Mucosa of gallbladder (tissue), 1 donor: ENCODE measurements around the gene KRTAP17-1. TPM values are rescaled to one million over a fixed set of nuclear protein-coding genes. Genes with fewer than 3 reads are reported as not detected.

ENCODE experiments used
- DNase-seq: peaks from one replicate; pipeline ENCODE4 v3.0.0-alpha.2; 2020; ENCODE audit warnings: low spot score
- total RNA-seq: library from RNA; stranded (reverse); gene quantifications from one replicate; pipeline ENCODE4 v1.2.1, GENCODE V29; 2021
- donor health status: DM: no; HTN: no; CAD: no.

KRTAP17-1 gene
- total RNA-seq, 1 donor from 2014 or later: not detected

DNA sequence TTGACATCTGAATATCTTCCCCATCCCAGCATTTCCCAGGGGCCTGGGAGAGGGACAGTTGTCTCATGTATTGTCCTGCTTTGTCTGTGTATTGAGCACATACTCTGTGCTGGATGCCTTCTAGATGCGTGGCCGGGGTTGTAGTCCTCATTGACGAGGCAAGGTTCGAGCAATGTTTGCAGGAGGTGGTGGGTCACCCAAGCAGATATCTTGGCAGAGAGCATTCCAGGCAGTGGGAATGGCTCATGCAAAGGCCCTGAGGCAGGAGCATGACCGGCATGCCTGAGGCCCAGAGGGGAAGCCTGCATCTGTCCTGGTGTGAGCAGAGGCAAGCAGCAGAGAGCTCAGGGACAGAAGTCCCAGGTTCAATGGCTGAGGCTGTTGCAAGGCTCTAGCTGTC, 17.6 kb upstream of the KRTAP17-1 start:
- peak; percentile 5 for DNase-seq

GRCh38 chr17:41332239-41332638, 16.7 kb upstream of the KRTAP17-1 start:
- no peak for DNase-seq

- no peak for DNase-seq
These were observed 16.1 kb upstream of the KRTAP17-1 start for GRCh38 chr17:41331606-41332005.

- peak; percentile 50 for DNase-seq
These were observed 13.9 kb upstream of the KRTAP17-1 start for GRCh38 chr17:41329279-41329948.

GRCh38 chr17:41328207-41328606, 12.7 kb upstream of the KRTAP17-1 start:
- DNase-seq: no peak

DNA sequence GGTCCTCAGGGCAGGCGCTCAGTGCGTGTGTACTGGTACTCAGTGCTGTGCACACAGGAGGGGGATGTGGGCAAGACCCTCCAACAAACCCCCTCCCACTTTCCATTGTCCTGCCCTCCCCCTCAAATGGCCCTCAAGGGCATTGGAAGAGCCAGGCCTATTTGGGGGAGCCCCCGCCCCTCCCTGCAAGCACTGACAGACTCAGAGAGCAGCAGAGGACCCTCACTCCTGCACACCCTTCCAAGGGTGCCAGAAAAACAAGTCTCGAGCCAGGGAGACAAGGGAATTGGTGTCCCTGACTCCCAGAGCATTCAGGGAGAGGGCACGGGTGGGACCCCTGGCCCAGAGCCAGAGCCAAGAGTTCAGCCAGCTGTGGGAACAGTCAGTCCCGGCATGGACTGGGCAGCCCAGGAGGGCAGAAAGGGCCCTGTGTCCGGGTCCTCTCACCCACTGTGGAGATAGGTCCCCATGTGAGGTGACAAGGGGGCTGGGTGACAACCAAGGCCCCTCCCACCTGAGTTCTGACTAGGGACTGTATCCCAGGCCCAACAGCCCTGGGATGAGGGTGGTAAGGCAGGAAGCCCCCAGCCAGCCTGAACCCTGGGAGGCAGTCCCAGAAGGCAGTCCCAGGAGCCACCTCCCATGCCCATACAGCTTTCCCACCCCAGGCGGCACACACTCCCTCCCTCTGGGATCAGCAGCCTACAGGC, 12.1 kb upstream of the KRTAP17-1 start:
- no peak for DNase-seq

GRCh38 chr17:41326173-41327145, 10.9 kb upstream of the KRTAP17-1 start:
- no peak for DNase-seq

DNA sequence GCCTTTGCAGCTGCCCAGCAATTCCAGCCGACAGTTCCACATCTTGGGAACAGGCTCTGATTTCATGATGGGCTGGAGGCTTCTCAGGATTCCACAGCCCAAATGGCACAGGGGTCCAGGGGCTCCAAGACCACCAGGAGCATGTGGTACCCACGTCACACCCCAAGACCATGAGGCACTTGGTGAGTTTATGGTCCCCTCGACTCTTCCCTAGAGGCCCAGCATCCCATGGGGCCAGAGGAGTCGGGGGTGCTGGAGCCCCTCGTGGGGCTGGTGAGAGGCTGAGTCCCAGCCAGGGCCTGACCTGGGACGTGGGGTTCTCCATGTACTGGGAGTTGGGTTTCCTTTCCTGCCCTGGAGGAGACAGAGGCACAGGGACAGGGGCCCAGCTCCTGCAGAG, 10.1 kb upstream of the KRTAP17-1 start:
- DNase-seq: no peak

GRCh38 chr17:41325126-41325525, 9.6 kb upstream of the KRTAP17-1 start:
- DNase-seq: no peak

DNA sequence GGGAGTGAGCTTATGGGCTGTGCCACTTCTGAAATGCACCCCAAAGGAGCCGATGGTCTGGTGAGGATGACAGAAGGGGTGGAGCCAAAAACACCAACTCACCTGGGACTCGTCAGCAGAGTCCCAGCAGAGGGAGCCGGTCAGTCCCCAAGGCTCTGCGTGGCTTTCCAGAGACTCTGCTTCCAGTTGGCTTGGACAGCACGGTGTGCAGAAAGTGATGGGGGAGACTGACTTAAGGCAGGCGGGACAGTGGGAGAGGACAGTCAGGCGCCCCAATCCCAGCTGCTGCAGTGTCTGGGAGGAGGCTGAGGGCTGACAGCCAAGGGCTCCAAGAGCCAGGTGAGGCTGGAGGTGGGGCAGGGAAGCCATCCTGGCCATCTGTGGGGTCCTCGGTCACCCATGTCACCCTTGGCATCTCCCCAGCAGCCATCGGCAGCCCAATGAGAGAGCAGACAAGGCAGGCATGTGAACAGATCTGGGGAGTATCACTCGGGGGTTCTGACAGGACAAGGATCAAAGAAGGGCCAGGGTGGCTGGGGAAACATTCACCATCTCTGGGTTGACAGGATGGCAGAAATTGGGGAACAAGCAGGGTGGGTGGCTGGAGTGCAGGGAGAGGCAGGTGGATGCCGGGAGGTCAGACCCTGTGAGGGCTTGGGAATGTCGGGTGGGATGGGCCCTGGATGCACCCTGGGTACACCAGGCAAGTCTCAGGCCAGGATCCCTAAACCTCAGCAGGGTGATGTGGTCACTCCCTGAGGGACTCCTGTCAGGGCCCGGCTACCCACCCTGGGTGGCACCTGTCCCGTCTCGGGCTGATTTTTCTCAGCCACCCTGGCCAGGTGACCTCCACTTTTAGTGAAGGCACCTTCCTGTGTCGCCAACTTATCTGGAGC, 8.9 kb upstream of the KRTAP17-1 start:
- no peak for DNase-seq

- no peak for DNase-seq
These were observed 7.7 kb upstream of the KRTAP17-1 start for GRCh38 chr17:41322903-41323895.

- DNase-seq: no peak
These were observed 6.8 kb upstream of the KRTAP17-1 start for GRCh38 chr17:41322094-41322902.

- no peak for DNase-seq
These were observed 2.7 kb upstream of the KRTAP17-1 start for GRCh38 chr17:41318231-41318630.

- DNase-seq: no peak
These were observed 420 bp upstream of the KRTAP17-1 start for GRCh38 chr17:41315814-41316445.

DNA sequence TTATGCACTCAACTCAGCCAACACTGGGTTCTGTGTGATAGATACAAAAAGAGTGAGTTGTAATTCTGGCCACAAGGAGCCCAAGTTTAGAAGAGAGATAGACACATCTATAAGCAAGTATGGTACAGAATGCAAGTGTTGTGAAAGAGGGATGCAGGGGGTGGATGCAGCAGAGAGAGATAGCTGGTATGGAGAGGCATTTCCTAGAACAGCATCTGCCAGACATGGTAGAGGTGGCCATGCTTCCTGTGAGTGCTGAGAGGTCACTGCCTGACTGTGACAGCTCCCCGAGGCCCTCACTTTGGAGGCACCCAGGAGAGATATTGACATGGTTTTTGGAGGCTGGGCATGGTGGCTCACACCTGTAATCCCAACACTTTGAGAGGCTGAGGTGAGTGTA, 4.4 kb downstream of the KRTAP17-1 start:
- DNase-seq: no peak

DNA sequence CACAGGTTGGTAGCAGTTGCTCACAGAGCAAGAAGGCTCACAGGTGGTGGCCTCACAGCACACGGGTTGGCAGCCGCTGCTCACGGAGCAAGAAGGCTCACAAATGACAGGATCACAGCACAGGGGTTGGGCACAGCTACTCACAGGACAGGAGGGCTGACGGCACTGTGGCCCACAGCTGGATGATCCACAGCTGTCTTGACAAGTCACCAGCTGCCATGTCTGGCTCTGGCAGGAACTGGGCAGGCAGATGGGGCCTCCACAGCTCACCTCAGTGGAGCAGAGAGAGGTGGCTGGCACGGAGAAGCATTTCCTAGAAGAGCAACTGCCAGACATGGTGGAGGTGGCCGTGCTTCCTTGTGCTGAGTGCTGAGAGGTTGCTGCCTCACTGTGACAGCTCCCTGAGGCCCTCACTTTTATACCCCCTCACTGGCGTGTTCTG, 6.6 kb downstream of the KRTAP17-1 start, which contains the start of gene KRTAP16-1:
Gene KRTAP16-1, minus strand, starts transcription at position 392 of the 442 bp plus-strand sequence. Its CDS starts 56 bp downstream, at position 336.
- DNase-seq: no peak

GRCh38 chr17:41308251-41308917, 7.1 kb downstream of the KRTAP17-1 start:
- DNase-seq: peak; percentile 21

DNA sequence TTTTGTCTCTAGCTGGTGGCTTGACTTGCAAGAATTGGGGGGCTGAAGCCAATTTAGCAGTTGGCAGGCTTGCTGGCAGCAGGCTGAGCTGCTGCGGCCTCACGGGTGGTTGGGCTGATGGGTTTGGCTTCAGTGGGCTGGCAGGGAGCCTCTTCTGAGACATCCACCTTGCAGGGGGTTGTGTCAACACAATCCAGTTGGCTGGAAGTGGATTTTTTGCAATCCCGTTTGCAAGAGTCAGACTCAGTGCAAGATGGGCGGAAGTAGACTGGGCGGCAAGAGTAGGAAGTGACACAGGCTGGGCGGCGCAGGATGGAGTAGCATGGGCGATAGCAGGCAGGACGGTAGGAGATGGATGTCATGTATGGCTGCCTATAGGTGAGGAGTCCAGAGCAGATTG, 7.9 kb downstream of the KRTAP17-1 start:
- DNase-seq: no peak
